Muscle of leg (tissue), 11 donors: ENCODE data around the gene SPATS2. TPM values are rescaled to one million over a fixed set of nuclear protein-coding genes. Genes with fewer than 3 reads are reported as not detected.
"Not testable (repeated sequence)": the region's sequence is repeated elsewhere in the genome, so short reads cannot be mapped to it uniquely, and the experiment has no call there.

ENCODE experiments used
- DNase-seq: peaks from one replicate; pipeline ENCODE4 v3.0.0; 2013
- H3K27ac ChIP-seq: one replicate; pipeline ENCODE4 v1.5.1; 2013; ENCODE audit warnings: mild to moderate bottlenecking, low read length, control low read depth
- H3K27me3 ChIP-seq: one replicate; pipeline ENCODE4 v1.6.1; 2013; ENCODE audit warnings: low read length; ENCODE audit not compliant: control insufficient read depth, insufficient read depth
- H3K36me3 ChIP-seq: one replicate; pipeline ENCODE4 v1.6.1; 2013; ENCODE audit warnings: low read length; ENCODE audit not compliant: control insufficient read depth, insufficient read depth
- H3K4me1 ChIP-seq: one replicate; pipeline ENCODE4 v1.6.1; 2013; ENCODE audit warnings: low read length; ENCODE audit not compliant: control insufficient read depth, insufficient read depth
- H3K4me3 ChIP-seq: one replicate; pipeline ENCODE4 v1.5.1; 2013; ENCODE audit warnings: low read length, control low read depth
- H3K9me3 ChIP-seq: replicated peaks from 2 replicates; pipeline ENCODE4 v1.6.1; 2013; ENCODE audit warnings: low read depth, low read length; ENCODE audit not compliant: control insufficient read depth
- whole genome bisulfite sequencing: methylation state at CpG from one replicate; pipeline ENCODE4 v1.1.5; 2013; ENCODE audit warnings: missing lambda C conversion rate; ENCODE audit not compliant: insufficient coverage; 5-methylcytosine and 5-hydroxymethylcytosine counted together
- polyA plus RNA-seq, 8 donors: library from polyadenylated mRNA; unstranded; fragments of 120-200 nt; gene quantifications; one replicate each; pipeline versions ENCODE4 v1.2.1 to v1.2.3, GENCODE V29; 2013; ENCODE audit warnings: inconsistent platforms in 1 of 8, low replicate concordance in 1 of 8; ENCODE audit not compliant: insufficient read length in 8 of 8, insufficient read depth in 1 of 8
- total RNA-seq: library from RNA; stranded (reverse); fragments of 120-200 nt; gene quantifications from one replicate; pipeline ENCODE4 v1.2.4, GENCODE V29; 2013

SPATS2 gene
- total and polyA plus RNA-seq, 9 donors = 18.8 to 42.1 (median 29.2) TPM

DNA sequence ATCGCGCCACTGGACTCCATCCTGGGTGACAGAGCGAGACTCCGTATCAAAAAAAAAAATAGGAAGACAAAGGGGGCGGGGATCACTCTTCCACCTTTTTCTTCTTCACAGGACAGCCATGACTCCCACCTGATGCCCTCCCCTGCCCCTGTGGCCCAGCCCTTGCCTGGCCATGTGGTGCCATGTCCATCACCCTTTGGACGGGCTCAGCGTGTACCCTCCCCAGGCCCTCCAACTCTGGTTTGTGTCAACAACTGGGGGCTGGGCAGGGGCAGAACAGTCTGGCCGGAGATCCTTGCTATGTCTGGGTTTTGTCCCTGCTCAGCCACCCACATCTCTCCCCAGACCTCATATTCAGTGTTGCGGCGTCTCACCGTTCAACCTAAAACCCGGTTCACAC is 38.4 kb upstream of the SPATS2 start:
- Histone ChIP-seq H3K27me3 (peaks cover 27% of the 10 kb centered on the region), H3K36me3 (peaks cover 33% of the 10 kb centered on the region), H3K27ac (no peak overlapping the region), H3K4me3 (no peak overlapping the region), H3K9me3 (no peaks in the 10 kb centered on the region), H3K4me1 (peaks cover 27% of the 10 kb centered on the region)
- WGBS = 95% methylated on average over 8 of the region's 12 CpGs
- DNase-seq = no peak

DNA sequence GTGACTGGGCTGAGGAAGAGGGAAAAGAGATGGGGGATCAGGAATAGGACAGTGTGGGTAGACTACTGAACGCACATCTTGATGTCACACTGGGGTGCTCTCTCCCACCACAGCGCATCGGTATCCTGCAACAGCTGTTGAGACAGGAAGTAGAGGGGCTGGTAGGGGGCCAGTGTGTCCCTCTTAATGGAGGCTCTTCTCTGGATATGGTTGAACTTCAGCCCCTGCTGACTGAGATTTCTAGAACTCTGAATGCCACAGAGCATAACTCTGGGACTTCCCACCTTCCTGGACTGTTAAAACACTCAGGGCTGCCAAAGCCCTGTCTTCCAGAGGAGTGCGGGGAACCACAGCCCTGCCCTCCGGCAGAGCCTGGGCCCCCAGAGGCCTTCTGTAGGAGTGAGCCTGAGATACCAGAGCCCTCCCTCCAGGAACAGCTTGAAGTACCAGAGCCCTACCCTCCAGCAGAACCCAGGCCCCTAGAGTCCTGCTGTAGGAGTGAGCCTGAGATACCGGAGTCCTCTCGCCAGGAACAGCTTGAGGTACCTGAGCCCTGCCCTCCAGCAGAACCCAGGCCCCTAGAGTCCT is 37.1 kb upstream of the SPATS2 start:
- Histone ChIP-seq H3K9me3 (no peaks in the 10 kb centered on the region), H3K4me1 (peaks cover 25% of the 10 kb centered on the region), H3K36me3 (peaks cover 33% of the 10 kb centered on the region), H3K4me3 (no peak overlapping the region), H3K27ac (no peak overlapping the region), H3K27me3 (peaks cover 40% of the 10 kb centered on the region)
- no peak for DNase-seq
- WGBS = 80% methylated on average over 2 of the region's 7 CpGs

DNA sequence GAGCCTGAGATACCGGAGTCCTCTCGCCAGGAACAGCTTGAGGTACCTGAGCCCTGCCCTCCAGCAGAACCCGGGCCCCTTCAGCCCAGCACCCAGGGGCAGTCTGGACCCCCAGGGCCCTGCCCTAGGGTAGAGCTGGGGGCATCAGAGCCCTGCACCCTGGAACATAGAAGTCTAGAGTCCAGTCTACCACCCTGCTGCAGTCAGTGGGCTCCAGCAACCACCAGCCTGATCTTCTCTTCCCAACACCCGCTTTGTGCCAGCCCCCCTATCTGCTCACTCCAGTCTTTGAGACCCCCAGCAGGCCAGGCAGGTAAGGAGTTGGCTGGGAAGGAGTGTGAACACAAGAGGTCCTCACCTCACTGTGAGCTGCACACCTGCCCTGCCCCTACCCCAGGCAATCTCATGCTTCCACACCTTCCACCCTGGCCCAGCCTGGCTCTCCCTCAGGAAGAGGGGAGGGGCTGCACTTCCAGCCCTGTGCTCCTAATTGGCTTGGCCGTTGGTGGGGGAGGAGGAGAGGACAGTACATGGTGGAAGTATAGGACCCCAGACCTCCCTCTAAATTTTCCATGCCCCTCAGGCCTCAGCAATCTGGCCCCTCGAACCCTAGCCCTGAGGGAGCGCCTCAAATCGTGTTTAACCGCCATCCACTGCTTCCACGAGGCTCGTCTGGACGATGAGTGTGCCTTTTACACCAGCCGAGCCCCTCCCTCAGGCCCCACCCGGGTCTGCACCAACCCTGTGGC is 36.5 kb upstream of the SPATS2 start:
- H3K27ac ChIP-seq = no peak overlapping the region
- 75% methylated on average over 8 of the region's 14 CpGs for WGBS
- H3K4me3 ChIP-seq = no peak overlapping the region
- H3K9me3 ChIP-seq = no peaks in the 10 kb centered on the region
- peaks cover 28% of the 10 kb centered on the region for H3K36me3 ChIP-seq
- H3K27me3 ChIP-seq = peaks cover 47% of the 10 kb centered on the region
- peaks cover 25% of the 10 kb centered on the region for H3K4me1 ChIP-seq
- peak; percentile 3 for DNase-seq

DNA sequence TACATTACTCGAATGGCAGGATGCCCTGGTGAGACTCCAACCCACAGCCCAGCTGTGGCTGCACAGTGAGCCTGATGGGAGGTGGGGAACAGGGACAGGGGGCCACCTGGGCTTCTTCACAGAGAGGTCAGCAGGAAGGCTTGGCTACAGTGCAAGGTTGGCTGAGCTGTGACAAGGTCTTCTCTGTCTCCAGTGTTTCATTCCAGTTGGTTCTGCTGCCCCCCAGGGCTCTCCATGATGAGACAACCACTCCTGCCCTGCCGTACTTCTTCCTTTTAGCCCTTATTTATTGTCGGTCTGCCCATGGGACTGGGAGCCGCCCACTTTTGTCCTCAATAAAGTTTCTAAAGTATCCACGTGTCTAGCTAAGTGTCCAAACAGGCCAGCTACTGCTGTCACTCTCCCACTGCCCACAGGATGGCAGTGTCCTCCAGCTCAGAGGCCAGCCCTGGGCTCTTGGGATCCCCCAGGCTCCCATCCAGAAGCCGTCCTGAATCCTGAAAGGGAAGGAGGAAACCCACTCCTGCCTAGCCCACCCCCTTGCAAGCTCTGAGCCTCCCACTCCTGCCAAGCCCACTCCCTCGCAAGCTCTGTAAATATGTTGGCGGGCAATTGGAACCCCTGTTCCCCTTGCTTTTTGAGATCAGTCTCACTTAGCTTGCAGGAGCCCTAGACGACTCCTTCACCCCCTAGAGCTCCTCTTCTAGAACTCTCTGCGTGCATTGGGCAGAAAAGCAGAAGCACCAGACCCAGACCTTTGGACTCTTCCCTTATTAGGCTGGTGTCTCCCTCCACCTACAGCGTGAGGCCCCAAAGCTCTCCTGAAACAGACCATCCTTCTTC is 35.7 kb upstream of the SPATS2 start:
- DNase-seq = peak; percentile 85
- peaks cover 55% of the 10 kb centered on the region for H3K27me3 ChIP-seq
- 23% methylated on average over 9 of the region's 11 CpGs for WGBS

DNA sequence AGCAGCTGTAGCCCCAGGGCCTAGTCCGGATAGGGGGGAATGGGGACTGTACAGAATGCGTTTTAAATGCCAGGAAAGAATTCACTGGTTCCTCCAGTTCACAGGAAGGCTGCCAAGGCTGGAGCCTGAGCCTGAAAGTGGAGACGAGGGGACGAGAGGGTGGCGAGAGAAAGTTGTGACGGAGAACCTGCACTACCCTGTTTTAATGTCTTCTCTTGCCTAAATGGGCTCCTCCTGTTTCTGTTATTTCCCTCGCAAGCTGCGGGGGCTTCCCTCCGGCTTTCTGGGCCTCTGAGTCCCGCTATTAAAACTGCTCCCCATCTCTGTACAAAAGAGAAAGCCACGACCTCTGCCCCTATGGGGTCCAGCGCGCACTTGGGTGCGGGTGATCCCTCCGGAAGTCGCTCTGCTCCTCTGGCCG is 34.8 kb upstream of the SPATS2 start:
- WGBS = 18% methylated on average over 6 of the region's 17 CpGs
- DNase-seq = peak; percentile 46

More for the DNA sequence above, 35.7 kb upstream of the SPATS2 start:
- peaks cover 20% of the 10 kb centered on the region for H3K36me3 ChIP-seq
- peaks cover 27% of the 10 kb centered on the region for H3K4me1 ChIP-seq
- H3K9me3 ChIP-seq = no peaks in the 10 kb centered on the region
- H3K4me3 ChIP-seq = no peak overlapping the region
- no peak overlapping the region for H3K27ac ChIP-seq

DNA sequence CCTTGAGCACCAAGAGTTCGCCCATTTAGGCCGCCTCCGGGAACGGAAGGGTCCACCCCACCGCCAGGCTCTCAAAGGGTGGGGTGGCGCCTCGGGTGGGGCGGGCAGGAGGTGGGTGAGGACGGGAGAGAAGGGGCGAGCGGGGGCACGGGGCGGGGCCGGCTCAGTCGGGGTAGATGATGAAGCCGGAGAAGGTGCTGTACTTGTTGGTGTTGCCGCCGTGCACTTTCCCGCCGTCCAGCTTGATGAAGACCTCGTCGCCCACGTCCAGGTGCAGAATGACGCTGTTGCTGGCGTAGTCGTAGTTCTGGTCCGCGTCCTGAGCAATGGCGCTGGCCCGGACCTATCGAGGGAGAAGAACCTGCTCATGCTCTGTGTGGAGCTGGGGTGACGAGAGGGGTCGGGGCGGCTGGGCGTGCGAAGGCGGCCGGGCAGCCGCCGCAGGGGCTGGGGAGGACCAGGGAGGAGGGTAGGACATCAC is 34.3 kb upstream of the SPATS2 start:
- H3K4me1 ChIP-seq = peaks cover 38% of the 10 kb centered on the region
- no peak overlapping the region for H3K27ac ChIP-seq
- peaks cover 12% of the 10 kb centered on the region for H3K36me3 ChIP-seq
- H3K4me3 ChIP-seq = no peak overlapping the region
- no peak for DNase-seq
- peaks cover 68% of the 10 kb centered on the region for H3K27me3 ChIP-seq
- H3K9me3 ChIP-seq = no peaks in the 10 kb centered on the region
- WGBS = 7% methylated on average over 34 of the region's 40 CpGs

More for the DNA sequence above, 34.8 kb upstream of the SPATS2 start:
- Histone ChIP-seq H3K9me3 (no peaks in the 10 kb centered on the region), H3K27me3 (peaks cover 64% of the 10 kb centered on the region), H3K4me1 (peaks cover 34% of the 10 kb centered on the region), H3K4me3 (no peak overlapping the region), H3K27ac (no peak overlapping the region), H3K36me3 (peaks cover 12% of the 10 kb centered on the region)

DNA sequence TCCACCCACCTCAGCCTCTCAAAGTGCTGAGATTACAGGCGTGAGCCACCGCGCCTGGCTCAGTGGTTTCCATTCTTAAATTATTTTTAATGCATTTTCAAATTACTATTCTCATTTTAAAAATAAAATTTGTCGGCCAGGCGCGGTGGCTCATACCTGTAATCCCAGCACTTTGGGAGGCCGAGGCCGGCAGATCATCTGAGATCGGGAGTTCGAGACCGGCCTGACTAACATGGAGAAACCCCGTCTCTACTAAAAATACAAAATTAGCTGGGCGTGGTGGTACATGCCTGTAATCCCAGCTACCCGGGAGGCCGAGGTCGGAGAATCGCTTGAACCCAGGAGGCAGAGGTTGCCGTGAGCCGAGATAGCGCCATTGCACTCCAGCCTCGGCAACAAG is 33.5 kb upstream of the SPATS2 start:
- not testable (repeated sequence) for DNase-seq, H3K27ac ChIP-seq, H3K9me3 ChIP-seq, H3K4me3 ChIP-seq
- H3K36me3 ChIP-seq = peaks cover 12% of the 10 kb centered on the region
- 43% methylated on average over 9 of the region's 21 CpGs for WGBS
- H3K4me1 ChIP-seq = peaks cover 38% of the 10 kb centered on the region
- peaks cover 77% of the 10 kb centered on the region for H3K27me3 ChIP-seq

DNA sequence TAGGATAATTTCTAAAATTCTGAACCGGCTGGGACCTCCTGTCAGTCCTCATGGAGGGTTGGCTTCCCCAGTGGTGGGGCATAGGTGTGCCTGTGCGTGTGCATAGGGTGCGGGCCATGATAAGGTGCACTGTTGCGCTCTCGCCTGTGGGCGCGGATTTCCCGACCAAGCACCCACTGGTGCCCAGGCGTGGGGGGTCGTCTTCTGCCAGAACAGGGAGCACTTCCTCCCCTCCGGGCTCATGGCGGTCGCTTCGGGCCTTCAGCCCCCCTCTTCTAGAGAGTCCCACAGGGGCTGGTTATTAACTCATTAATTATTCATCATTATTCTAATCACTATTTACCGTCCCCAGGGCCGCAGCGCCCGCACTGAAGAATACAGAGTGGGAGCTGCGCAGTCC is 33.0 kb upstream of the SPATS2 start:
- peaks cover 8% of the 10 kb centered on the region for H3K36me3 ChIP-seq
- H3K27ac ChIP-seq = no peak overlapping the region
- 23% methylated on average over 16 of the region's 19 CpGs for WGBS
- H3K4me3 ChIP-seq = no peak overlapping the region
- no peaks in the 10 kb centered on the region for H3K9me3 ChIP-seq
- H3K4me1 ChIP-seq = peaks cover 38% of the 10 kb centered on the region
- peaks cover 81% of the 10 kb centered on the region for H3K27me3 ChIP-seq
- no peak for DNase-seq

DNA sequence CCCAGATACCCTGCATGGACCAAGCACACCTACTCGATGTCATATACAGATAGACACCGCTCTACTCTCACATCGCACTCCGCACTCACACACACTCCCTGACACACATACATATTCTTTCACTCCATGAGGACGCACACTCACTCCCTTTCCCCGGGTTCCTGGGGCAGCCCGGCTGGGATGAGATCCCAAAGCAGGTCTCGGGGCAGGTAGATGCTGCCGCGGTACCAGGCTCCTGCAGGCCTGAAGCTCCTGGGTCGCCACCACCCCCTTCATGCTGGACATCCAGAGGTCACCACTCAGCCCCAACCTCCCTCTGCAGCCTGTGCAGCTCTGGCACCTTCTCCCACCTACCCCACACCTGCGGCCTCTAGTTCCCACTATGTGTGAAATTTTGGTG is 32.6 kb upstream of the SPATS2 start:
- no peak for DNase-seq
- 39% methylated on average over 11 of the region's 12 CpGs for WGBS
- H3K27me3 ChIP-seq = peaks cover 86% of the 10 kb centered on the region
- peaks cover 7% of the 10 kb centered on the region for H3K36me3 ChIP-seq
- H3K9me3 ChIP-seq = no peaks in the 10 kb centered on the region
- peaks cover 42% of the 10 kb centered on the region for H3K4me1 ChIP-seq
- H3K27ac ChIP-seq = no peak overlapping the region
- H3K4me3 ChIP-seq = no peak overlapping the region
